ENCODE results near the gene SLC25A39. TPM values are rescaled to one million over a fixed set of nuclear protein-coding genes. Genes with fewer than 3 reads are reported as not detected.
"Not testable (repeated sequence)": the region's sequence is repeated elsewhere in the genome, so short reads cannot be mapped to it uniquely, and the experiment has no call there.

SLC25A39 gene
- total RNA-seq, 1 donor from 2014 or later: 44.7 TPM

DNA sequence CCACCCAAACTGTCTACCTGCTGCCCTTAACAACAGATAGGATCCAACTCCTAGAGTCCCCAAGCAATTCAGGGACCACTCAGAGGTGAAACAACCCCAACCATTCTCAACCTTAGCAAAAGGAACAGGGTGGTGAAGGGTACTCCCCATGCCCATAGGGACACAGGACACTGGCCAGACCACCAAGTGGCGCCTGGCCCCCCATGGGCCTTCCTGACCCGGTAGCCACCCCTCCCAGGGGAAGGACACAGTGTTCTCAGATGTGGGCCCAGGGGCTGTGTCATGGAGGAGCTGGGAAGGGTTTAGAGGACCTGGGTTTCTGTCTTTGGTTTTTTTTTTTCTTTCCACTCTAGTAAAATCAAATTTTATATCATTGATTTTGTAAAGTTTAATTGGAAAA lies 9.7 kb upstream of the SLC25A39 start:
- DNase-seq: no peak

DNA sequence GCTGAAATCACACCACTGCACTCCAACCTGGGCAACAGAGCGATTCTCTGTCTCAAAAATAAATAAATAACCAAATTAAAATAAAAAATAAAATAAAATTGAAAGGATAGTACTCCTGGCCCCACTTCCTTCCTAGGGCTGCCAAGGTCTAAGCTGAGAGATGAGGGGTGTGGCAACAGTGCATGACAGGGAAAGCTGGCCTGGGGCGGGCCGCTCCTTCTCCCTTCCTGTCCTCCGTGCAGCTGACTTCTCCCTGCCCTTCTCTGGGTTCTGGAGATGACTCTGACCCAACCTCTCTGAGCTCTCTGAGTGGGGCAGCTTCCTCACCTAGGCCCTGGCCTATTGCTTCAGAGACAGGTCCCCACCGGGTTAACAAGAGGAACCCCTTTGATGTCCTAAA lies 8.7 kb upstream of the SLC25A39 start:
- no peak for DNase-seq

DNA sequence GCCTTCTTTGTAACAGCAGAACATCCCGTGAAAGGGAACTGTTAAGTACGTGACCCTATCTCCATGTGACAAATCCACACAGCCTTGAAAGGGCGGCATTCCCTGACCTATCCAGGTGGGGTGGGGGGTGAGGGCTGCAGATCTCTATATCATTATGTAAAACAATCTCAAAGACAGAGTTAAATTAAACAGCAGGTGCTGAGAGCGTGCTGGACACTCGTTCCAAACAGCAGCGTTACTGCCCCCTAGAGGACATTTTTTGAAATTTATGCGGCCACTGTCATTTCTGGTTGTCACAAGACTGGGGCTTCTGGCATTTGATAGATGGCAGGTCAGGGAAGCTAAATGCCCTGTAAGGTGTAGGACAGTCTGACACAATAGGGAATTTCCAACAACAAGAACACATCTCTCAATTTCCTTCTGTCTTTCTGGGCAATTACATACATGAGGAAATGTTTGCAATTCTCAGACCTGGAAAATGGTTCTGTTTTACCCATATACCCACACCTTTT lies 6.7 kb upstream of the SLC25A39 start:
- DNase-seq: peak; percentile 91

DNA sequence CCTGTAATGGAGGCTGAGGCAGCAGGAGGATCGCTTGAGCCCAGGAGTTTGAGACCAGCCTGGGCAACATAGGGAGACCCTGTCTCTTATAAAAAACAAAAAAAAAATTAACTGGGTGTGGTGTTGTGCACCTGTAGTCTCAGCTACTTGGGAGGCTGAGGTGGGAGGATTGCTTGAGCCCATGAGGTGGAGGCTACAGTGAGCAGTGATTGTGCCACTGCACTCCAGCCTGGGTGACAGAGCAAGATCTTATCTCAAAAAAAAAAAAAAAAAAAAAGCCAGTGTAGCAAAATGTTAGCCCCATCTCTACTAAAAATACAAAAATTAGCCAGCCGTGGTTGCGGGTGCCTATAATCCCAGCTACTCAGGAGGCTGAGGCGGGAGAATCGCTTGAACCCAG lies 5.6 kb upstream of the SLC25A39 start:
- not testable (repeated sequence) for DNase-seq

DNA sequence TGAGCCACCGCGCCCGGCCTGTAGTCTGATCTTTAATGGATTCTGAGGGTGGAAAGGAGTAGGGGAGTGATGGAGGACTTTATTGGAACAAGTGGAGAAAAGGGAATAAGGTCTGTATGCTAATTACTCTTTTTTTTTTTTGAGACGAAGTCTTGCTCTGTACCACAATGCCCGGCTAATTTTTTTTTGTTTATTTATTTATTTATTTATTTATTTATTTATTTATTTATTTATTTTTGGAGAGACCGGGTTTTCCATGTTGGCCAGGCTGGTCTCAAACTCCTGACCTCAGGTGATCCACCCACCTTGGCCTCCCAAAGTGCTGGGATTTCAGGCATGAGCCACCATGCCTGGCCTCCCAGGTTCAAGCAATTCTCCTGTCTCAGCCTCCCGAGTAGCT lies 4.9 kb upstream of the SLC25A39 start:
- not testable (repeated sequence) for DNase-seq

DNA sequence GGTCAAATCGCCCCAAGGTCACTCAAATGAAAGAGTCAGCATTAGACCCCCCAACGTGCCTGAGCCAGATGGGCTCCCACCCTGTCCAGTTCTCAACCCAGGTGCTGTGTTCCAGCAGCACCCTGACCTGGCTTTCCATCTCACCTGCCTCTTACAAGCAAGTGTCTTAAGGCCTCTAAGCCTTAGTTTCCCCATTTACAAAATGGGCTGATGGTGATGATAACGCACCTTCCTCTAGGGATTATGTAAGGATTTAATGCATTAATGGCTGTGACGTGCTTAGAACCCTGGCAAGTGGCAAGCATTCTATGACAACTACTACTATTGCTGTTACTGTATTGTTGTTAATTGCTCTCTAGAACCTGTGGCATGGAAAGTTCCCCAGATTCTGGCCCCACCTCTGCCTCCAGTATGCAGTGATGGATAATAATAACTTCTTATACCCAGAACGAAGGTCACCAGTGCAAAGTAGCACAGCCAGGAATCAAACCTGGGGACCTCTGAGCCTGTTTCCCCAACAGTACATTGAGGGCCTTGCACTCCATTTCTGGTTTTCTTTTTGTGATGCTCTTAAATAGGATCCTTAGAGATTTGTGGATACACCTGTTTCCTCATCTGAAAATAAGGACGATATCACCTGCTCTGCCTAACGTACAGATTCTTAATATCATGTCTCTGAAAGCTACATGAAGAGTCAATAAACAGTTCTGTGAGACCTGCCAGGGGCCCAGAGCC lies 3.3 kb upstream of the SLC25A39 start:
- DNase-seq: no peak

DNA sequence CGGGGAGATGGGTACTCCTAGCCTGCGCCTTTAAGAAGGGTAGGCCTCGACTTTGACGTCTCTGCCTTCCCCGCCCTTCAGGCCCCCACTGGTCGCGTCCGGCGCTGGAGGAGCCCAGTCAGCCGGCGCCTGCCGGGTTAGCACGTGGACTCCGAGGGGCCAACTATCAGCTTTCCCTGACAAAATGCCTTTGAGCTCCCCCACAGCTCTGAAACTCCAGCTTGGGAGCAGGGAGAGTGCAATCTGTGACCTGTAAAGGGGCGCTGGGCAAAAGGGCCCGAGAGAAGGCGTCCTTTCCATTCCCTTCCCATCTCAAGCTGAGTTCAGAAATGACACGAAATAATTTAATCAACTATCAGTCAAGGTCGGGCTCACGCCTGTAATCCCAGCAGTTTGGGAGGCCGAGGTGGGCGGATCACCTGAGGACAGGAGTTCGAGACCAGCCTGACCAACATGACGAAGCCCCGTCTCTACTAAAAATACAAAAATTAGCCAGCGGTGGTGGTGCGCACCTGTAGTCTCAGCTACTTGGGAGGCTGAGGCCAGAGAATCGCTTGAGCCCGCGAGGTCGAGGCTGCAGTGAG lies 2.3 kb upstream of the SLC25A39 start:
- DNase-seq: peak; percentile 99

DNA sequence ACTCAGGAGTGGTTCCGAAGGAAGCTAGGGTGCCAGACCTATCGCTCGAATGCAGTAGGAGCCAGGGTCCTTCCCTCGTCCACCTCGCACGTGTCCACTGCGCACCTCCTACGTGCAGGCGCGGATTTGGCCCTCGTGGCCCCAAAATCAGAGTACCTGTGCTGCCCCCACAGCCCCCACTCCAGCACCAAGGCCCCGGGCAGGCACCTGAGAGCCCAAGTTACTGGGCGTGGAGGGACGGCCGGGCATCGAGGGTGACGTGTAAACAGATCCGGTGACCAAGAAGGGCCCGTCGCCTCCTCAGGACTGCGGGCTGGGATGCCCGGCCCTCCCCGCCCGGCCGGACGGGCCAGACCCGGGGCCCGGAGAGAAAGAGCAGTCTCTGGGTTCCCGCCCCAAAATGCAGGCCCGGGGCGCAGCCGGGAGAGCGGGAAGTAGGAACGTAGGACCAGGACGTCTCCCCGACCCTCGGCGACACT lies 492 bp downstream of the SLC25A39 start:
- DNase-seq: no peak

DNA sequence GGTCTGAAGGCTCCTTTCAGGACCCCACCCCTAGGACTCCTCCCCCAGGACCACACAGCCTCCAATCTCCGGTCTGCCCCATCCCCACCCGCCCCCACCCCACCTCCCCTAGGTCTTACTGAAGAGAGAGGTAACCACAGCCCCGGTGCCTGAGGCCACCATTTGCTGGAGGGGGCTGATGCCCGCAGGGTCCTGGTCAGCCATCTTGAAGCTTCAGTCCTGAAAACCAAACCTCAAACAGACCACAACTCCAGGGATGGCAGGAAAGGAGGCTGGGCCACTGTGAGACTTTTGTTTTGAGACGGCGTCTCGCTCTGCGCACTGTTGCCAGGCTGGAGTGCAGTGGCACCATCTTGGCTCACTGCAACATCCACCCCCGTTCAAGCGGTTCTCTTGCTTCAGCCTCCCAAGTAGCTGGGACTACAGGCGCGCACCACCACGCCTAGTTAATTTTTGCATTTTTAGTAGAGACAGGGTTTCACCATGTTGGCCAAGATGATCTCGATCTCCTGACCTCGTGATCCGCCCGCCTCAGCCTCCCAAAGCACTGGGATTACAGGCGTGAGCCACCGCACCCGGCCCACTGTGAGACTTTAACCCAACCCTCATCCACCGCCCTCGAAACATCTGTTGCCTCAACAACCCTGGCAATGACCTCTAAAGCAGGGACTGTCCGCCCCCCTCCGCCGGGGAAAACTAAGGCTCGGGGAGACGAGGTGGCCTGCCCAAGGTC lies 1.1 kb downstream of the SLC25A39 start:
- DNase-seq: no peak

DNA sequence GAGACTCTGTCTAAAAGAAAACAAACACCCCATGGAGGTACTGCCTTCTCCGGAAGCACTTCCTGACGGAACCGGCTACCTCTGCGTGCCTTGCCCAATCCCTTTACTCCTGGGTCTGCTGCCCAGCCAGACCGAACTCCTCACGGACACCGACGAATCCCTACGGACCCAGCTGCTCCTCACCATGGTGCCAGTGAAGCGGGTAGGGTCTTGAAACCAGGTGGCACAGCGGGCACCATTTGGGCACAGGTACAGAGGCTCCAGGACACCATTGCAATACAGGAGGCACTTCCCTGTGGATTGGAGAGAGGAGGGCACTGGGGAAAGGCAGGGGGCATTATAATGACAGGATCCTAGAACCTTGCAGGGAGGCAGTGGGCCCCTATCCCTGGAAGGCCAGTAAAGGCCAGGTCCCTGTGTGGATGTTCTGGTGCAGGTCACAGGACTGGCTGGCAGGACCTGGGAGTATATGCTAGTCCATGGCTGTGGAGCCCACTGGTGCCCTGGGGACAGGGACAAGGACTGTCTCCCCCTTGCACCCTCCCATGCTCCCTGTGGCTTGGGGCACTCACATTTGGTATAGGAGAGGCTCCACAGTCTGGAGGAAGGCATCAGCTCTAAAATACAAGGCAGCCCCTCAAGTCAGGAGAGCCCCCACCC lies 2.3 kb downstream of the SLC25A39 start:
- no peak for DNase-seq

DNA sequence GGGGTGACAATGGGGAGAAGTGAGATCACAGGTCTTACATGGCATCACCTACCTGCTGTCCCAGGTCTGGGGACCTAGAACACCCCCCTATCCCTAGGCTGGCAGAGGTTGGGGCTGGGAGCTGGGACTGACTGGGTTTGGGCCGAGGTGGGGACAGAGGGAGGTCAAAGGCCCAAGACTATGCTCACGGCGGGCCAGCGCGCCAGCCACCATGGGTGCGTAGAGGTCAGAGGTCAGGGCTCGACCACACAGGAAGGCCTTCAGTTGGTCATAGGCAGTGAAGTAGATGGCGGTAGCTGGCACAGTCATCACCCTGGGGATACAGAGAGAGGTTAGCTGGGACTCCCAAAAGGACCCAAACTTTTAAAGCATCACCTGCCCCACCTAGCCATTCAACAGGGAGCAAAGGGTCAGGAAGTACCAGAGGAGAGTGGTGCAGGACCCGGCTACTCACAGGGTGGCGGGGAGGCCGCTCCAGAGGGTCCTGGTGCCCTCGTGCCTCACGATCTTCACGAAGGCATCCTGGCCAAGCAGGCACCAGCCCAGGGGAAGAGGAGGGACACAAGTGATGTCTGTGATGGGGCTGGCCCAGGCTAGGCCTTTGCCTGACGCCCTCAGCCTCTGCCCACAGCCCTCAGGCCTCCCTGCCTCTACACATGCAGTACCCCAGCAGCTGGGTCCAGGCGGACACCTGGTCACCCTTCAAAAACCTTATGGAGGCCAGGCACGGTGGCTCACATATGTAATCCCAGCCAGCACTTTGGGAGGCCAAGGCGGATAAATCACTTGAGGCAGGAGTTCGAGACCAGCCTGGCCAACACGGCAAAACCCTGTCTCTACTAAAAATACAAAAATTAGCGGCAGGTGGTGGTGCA lies 3.1 kb downstream of the SLC25A39 start:
- DNase-seq: no peak

DNA sequence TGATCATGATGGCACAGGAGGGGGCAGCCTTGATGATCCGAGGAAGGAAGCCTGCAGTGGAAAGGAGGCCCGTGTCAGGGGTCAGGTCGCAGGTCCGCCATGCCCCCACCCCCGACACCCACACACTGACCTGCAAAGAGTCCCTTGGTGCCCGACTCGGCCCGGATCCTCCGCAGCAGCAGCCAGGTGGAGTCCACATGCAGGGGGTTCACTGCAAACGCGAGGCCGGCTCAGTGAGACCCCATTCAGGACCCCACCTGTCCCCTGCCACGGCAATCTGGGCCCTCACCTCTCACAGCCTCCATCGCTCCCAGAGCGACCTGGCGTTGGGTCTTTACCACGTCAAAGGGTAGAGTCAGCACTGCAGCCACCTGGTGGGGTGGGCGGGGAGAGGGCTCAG lies 4.6 kb downstream of the SLC25A39 start:
- DNase-seq: no peak

DNA sequence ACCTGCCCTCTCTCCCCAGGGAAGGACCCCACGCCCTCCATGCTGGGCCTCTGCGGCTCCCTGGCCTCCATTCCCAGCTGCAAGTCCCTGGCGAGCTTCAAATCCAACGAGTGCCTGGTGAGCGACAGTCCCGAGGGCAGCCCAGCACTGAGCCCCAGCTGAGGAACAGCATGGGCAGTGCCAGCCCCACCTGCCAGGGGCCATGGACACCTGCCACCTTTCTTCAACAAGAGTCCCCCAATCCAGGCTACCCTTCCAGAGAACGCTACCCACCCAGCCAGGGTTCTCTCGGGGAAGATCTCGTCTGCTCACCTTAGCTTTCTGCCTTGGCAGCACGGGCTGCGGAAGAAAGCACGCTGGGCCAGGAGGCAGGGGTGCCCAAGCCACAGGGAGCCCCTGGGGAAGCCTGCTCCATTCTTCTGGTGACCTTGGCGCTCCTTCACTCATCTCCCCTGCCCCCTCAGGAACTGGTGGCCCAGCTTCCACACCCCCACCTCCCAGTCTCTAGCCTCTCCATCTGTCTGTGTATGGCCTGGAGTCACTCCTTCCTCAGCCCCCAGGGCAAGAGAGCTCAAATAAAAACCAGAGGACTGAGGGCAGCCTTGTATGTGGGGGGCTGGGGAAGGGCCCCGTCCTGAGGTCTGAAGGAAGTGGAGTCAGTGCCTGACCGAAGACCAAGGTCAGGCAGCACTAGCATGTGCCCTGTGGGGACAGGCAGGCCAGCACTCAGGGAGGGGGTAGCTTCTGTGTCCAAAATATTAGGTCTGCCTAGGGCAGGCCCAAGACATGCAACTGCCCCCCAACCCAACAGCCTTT lies 6.3 kb downstream of the SLC25A39 start:
- DNase-seq: no peak

DNA sequence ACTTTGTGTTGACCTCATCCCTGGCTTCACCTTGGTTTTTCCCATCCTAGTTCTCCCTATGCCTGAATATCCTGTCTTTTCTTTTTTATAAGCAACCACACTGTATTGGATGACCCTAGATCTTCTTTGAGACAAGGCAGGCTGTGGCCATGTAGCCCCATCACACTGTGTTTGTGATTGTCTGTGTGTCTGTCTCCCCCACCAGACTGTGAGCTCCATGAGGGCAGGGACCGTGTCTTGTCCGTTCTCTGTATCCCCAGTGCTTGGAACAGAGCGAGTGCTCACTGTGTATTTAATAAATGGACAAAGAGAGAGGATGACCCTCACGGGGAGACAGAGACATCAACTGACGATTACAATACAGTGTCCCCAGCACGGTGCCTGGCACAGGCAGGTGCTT lies 7.1 kb downstream of the SLC25A39 start:
- no peak for DNase-seq

DNA sequence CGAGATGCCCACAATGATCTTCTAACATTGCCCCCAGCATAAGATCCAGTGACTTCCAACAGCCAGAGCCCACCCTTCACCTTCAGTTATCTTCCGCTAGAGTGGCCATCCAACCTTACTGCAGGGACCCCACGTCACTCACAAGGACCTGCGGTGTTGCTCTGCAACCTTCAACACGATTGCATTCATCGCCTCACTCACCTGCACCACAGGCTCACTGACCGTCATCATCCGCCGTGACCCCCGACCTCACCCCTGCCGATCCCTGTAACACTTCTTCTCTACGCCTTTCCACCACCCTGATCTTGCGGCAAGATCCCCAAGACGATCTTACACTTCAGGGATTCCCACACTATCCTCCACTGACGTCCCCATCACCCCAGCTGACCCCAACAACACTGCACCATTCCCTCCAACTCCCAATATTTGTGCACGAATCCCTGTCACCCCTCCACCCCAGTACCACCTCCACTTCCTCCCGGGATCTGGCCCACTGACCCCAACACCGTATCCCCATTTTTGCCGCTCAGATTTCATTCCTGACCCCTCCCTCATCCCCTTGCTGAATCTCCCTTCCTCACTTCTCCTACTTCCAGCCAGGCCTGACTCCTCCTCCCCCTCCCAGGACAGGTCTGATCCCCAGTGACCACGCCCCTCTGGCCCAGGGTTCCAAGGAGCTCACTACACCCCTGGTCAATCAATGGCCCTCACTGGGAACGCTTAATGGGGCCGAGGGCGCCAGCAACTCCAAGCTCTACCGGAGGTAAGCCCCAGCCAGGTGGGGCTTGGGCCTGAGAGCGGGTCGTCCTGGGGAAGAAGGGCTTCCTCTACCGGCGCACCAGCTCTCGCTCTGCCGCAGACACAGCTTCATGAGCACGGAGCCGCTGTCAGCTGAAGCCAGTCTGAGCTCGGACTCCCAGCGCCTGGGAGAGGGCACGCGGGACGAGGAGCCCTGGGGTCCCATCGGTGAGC lies 8.6 kb downstream of the SLC25A39 start:
- DNase-seq: no peak

DNA sequence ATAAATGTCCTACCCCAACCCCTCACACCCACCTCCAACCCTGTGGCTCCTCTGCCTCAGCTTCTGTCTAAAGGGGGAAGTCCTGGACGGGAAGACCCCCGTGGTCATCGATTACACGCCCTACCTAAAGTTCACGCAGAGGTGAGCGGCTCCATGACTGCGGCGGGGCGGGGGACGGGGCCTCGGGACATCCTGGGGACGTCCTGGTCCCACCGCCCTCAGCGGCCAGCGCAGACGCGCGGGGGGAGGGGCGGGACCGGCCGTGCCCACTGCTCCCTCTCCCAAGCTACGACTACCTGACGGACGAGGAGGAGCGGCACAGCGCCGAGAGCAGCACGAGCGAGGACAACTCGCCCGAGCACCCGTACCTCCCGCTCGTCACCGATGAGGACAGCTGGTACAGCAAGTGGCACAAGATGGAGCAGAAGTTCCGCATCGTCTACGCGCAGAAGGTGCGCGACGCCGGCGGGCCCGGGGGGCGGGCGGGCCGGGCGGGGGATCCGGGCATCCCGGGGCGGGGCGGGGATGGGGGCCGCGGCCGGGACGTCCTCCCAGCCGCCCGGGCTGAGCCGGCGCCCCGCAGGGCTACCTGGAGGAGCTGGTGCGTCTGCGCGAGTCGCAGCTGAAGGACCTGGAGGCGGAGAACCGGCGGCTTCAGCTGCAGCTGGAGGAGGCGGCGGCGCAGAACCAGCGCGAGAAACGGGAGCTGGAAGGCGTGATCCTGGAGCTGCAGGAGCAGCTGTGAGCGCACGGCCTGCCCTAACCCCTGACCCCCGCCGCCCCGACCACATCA lies 9.6 kb downstream of the SLC25A39 start:
- peak; percentile 38 for DNase-seq

DNA sequence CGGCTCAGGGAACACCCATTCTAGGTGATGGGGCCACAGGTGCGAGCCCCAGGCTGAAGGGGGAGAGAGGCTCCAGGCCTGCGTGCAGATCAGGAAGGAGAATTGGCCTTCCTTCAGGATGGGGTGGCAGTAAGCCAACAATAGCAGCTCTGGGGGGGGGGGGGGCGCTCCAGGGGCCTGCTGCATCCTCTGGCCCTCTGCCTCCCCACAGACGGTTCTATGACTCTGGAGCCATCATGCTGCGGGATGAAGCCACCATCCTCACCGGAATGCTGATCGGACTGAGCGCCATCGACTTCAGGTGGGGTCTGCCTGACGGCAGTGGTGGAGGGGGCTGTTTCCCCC lies 10.1 kb downstream of the SLC25A39 start:
- no peak for DNase-seq

DNA sequence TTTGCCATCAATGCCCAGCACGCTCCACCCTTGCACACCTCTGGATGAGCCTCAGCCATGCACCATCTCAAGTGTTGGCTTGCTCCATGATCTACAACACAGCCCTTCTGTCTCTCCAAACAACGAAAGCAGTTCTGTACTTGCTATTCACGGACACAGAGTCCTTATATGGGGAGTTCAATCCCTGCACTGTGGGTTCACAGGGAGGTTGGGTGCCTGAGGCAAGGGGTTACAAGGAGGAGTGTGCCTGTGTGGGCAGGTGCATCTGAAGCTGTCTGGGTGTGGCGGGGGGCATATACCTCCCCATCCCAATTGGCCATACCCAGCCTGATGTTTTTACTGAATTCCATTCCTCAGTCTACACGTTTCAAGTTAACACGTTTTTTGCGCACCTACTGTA lies 10.6 kb downstream of the SLC25A39 start:
- DNase-seq: no peak
